COLO829 (cell line): Measurements from ENCODE around the gene DIRAS1.
A peak's percentile ranks its signal among the peaks of the same experiment; 100 is the strongest.
"Not testable (repeated sequence)": the region's sequence is repeated elsewhere in the genome, so short reads cannot be mapped to it uniquely, and the experiment has no call there.

Experiments used
- DNase-seq: peaks from one replicate; pipeline ENCODE4 v3.0.0; 2012; ENCODE audit warnings: low spot score

The DIRAS1 gene

DNA sequence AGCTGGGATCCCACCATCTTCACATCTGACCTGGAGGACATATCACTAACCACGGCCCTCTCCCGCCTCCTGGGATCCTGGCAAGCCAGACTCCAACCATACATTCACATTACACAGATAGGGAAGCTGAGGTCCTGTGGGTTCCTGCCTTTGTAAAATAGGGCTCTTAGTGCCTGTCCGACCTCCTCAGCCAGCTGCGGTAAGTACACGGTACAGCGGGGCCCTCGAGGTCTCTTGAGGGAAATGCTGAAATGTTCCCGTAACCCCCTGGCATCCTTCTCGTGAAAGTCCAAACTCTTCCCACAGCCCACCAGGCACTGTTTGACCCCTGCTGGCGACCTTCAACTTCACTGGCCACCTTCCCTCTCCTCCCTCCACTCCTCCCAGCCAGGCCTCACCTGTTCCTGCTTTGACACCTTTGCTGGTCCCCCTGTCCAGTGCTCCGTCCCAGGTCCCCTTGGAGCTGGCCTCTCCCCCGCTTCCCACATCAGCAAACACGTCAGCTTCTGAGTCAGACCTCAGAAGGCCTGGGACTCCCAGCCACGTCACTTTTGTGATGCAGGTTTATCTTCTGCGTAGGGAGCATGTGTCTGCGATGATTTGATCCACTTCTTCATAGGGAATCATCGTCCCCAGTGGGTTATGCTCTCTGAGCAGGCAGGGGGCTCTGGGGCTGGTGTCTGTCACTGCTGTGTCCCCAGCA is 9.8 kb downstream of the DIRAS1 start:
- no peak for DNase-seq

- DNase-seq: no peak
Measured at GRCh38 chr19:2706251-2706650, 14.9 kb downstream of the DIRAS1 start.

- DNase-seq: no peak
Measured at GRCh38 chr19:2703691-2704216, 17.4 kb downstream of the DIRAS1 start.

DNA sequence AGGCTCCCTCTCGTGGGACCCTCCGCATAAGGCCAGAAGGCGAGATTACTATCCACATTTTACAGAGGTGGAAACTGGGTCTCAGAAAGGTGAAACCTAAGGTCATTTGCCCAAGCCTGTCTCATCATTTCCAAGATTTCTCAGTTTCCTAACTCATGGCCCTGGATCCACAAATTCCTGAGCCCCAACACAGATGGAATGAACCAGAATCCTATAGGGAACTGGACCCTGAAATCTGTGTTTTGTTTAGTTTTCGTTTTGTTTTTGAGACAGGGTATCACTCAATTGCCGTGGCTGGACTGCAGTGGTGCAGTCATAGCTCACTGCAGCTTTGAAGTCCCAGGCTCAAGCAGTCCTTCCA is 18.1 kb downstream of the DIRAS1 start:
- DNase-seq: no peak

- peak; percentile 99 for DNase-seq
Measured at GRCh38 chr19:2702170-2703076, 18.7 kb downstream of the DIRAS1 start, which contains the start of gene GNG7. Gene GNG7, minus strand, starts transcription at chr19:2702694. Its CDS starts 182,006 bp downstream, at chr19:2520688.

DNA sequence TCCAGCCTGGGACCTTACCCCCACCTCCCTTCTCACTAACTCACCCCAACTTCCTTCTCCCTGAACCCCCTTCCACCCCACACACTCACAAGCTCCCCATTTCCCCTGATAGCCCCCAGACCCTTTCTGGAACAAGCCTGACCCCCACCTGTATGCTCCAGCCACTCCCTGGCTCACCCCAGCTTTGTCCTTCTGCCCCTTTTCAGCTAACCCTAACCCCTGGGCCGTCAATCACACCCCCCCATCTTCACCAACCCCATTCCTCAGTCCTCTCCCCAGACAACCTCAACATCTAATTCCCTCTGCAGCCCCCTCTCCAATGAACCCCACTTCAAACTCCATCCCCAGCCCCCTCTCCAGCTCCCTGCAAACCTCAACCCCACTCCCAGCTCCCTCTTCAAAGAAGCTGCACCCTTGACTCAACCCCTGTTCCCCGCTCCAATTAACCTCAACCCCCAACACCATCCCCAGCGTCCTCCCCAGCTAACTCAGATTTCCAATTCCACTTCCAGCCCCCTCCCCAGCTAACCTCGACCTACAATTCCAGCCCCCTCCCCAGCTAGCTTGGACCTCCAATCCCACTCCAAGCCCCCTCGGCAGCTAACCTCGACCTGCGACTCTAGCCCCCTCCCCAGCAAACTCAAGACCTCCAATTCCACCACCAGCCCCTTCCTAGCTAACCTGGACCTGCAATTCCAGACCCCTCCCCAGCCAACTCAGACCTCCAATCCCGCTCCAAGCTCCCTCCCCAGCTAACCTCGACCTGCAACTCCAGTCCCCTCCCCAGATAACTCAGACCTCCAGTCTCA is 19.6 kb downstream of the DIRAS1 start:
- no peak for DNase-seq

- DNase-seq: no peak
Measured at GRCh38 chr19:2700660-2701360, 20.4 kb downstream of the DIRAS1 start.

GRCh38 chr19:2699413-2700140 is 21.6 kb downstream of the DIRAS1 start:
- no peak for DNase-seq

- no peak for DNase-seq
Measured at GRCh38 chr19:2694196-2694595, 27.0 kb downstream of the DIRAS1 start.

DNA sequence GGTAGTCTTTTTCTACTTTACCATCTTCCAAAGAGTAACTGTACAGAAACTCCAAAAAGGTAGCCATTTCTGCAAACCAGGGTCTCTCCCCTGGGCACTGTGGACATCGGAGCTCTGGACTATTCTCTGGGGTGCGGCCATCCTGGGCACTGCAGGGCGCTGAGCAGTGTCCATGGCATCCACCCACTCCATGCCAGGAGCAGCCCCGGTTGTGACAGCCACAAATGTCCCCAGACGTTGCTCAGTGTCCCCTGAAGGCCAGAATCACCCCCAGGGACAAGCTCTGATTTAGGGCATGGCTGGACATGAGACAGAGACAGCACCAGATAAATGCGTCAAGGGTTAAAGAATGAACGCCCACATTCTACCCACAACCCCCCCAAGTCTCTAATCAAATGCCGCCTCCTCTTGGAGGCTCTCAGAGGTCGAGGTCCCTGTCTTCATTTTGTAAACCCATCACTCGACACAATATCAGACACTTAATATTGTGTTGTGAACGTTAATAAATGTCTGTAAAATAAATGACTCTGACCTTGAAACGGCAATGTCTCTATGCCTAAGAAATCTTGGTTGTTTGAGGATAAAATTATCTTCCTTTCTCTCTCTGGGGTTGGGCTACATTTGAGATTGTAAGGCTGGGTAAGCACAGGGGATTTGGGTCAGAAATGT is 27.5 kb downstream of the DIRAS1 start:
- DNase-seq: no peak

- peak; percentile 32 for DNase-seq
Measured at GRCh38 chr19:2691951-2692350, 29.2 kb downstream of the DIRAS1 start.

- DNase-seq: no peak
Measured at GRCh38 chr19:2690856-2691255, 30.3 kb downstream of the DIRAS1 start.

DNA sequence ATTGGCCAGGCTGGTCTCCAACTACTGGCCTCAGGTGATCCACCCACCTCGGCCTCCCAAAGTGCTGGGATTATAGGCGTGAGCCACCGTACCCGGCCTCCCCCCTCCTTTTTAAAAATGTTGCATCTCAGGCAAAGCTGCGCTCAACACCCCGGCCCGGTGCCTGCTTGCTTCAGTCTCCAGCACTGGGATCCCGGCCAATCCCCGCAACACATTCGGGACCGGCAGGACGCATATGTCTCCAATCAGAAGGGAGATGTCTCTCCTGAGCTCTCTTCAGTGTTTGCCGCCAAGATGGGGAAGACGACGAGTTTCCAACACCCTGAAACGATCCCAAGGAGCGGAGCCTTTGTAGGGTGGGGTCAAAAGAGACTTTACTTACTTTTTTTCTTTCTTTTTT is 34.8 kb downstream of the DIRAS1 start:
- DNase-seq: no peak

GRCh38 chr19:2685204-2685704 is 35.9 kb downstream of the DIRAS1 start:
- no peak for DNase-seq

DNA sequence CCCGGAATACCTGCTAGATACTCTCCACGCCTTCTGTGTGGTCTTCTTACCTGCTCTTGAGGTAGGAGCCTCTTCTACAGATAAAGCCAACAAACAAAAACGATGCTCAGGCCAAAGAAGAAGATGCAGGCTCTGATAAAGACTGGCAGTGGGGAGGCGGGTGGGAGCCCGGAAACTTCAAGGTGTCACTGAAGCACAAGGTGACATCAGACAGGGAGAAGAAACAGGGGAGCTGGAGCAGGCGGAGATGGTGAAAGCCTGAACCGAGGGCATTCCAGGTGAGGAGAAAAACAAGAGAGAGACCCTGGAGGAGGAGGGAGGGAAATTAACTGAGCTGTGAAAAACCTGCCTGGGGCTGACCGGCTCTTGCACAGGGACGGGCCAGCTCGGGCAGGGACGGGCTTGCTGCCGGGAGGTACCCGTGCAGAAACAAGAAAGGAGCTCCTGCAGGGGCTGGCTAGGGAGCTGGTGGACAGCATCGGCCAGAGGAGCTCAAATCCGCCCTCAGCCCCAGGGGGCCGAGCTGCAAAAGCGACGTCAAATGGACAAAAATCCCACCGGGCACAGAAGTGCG is 37.7 kb downstream of the DIRAS1 start:
- DNase-seq: no peak

- no peak for DNase-seq
Measured at GRCh38 chr19:2680808-2681207, 40.4 kb downstream of the DIRAS1 start.

- no peak for DNase-seq
Measured at GRCh38 chr19:2679439-2679838, 41.7 kb downstream of the DIRAS1 start.

- not testable (repeated sequence) for DNase-seq
Measured at GRCh38 chr19:2678948-2679347, 42.2 kb downstream of the DIRAS1 start.

GRCh38 chr19:2678044-2678671 is 43.0 kb downstream of the DIRAS1 start:
- DNase-seq: no peak
